GM12878 (cell line): ENCODE data around the gene CNPPD1. TPM values are rescaled to one million over a fixed set of nuclear protein-coding genes. Genes with fewer than 3 reads are reported as not detected.

Experiments
- ATAC-seq: fragments of 200-7000 bp; cut with Tn5 transposase; 3 replicates; pipeline ENCODE4 v1.9.1; 2020; ENCODE audit warnings: mild to moderate bottlenecking, moderate library complexity
- BruUV-seq: library from RNA; stranded (reverse); fragments of 400-500 nt; replicated peaks from 2 replicates; lab custom pipeline; 2021; lab: Mats Ljungman, UMichigan
- CTCF ChIA-PET: fragments of 300-600 bp; sonication (Branson Sonifier 250); formaldehyde crosslinking; extraction: SDS; loops from one replicate; lab custom pipeline; 2021; ENCODE audit warnings: inconsistent platforms; lab: Yijun Ruan, JAX
- POLR2A ChIA-PET: fragments of 350-600 bp; formaldehyde crosslinking; extraction: SDS; loops from one replicate; lab custom pipeline; 2021; ENCODE audit warnings: inconsistent platforms; lab: Charles Lee
- RAD21 ChIA-PET: fragments of 300-600 bp; sonication (Branson Sonifier 250); formaldehyde crosslinking; loops from one replicate; lab custom pipeline; 2023; ENCODE audit warnings: antibody characterized with exemption; ENCODE audit not compliant: unreplicated experiment; lab: Charles Lee
- SMC1A ChIA-PET: fragments of 300-600 bp; sonication (Branson Sonifier 250); formaldehyde crosslinking; loops from one replicate; lab custom pipeline; 2023; ENCODE audit not compliant: unreplicated experiment, uncharacterized antibody; lab: Charles Lee
- DNase-seq: peaks from one replicate; pipeline ENCODE4 v3.0.0-alpha.2; 2011; ENCODE audit warnings: low read depth, low spot score
- FAIRE-seq: peaks from 3 replicates; lab custom pipeline; 2011; peaks lifted over from hg19 to GRCh38; lab: Jason Lieb, UNC
- H2AFZ ChIP-seq: 2 replicates; pipeline ENCODE4 v1.6.0; 2011; ENCODE audit warnings: low read depth, low read length, control low read depth; ENCODE audit not compliant: control insufficient read depth
- H3K27ac ChIP-seq: 2 replicates; pipeline ENCODE4 v1.5.1; 2011; ENCODE audit warnings: control low read depth; ENCODE audit not compliant: control insufficient read depth, insufficient read depth
- H3K27me3 ChIP-seq, 2 experiments: replicated peaks in 1 of 2; 2 replicates each; pipeline versions ENCODE4 v1.6.0 to v1.6.1; 2011; ENCODE audit warnings: low read length in 1 of 2; ENCODE audit not compliant: control insufficient read depth in 2 of 2, insufficient read depth in 2 of 2
- H3K36me3 ChIP-seq, 2 experiments: 2 replicates each; pipeline ENCODE4 v1.5.1; 2011; ENCODE audit warnings: low read length in 1 of 2; ENCODE audit not compliant: control insufficient read depth in 2 of 2, insufficient read depth in 2 of 2
- H3K4me1 ChIP-seq: 2 replicates; pipeline ENCODE4 v1.6.1; 2011; ENCODE audit warnings: mild to moderate bottlenecking, low read length, moderate library complexity, mixed read lengths; ENCODE audit not compliant: control insufficient read depth, insufficient read depth
- H3K4me2 ChIP-seq: 2 replicates; pipeline ENCODE4 v1.6.0; 2011; ENCODE audit warnings: control low read depth; ENCODE audit not compliant: control insufficient read depth, insufficient read depth
- H3K4me3 ChIP-seq: fragments of 200-600 bp; sonication (generic); 2 replicates; pipeline ENCODE4 v1.5.1; 2016
- H3K79me2 ChIP-seq: 2 replicates; pipeline ENCODE4 v1.6.0; 2011; ENCODE audit warnings: low read length; ENCODE audit not compliant: control insufficient read depth, insufficient read depth
- H3K9ac ChIP-seq: 2 replicates; pipeline ENCODE4 v1.8.0; 2011; ENCODE audit warnings: low read length, control low read depth, mixed read lengths; ENCODE audit not compliant: control insufficient read depth, insufficient read depth
- H3K9me3 ChIP-seq: replicated peaks from 3 replicates; pipeline ENCODE4 v1.5.1; 2011; ENCODE audit warnings: mild to moderate bottlenecking, low read length; ENCODE audit not compliant: control insufficient read depth, insufficient read depth
- H4K20me1 ChIP-seq: 2 replicates; pipeline ENCODE4 v1.6.0; 2011; ENCODE audit not compliant: control insufficient read depth, insufficient read depth
- HDAC6 ChIP-seq: fragments of 200-600 bp; sonication (generic); IDR thresholded peaks from one replicate; pipeline ENCODE4 v1.8.0; 2017; ENCODE audit warnings: antibody characterized with exemption; ENCODE audit not compliant: unreplicated experiment
- NKRF ChIP-seq: fragments of 450-650 bp; conservative IDR thresholded peaks from 2 replicates; pipeline ENCODE4 v1.6.1; 2017; ENCODE audit warnings: mild to moderate bottlenecking, moderate library complexity
- RELA ChIP-seq: fragments of 450-650 bp; IDR thresholded peaks from 2 replicates; pipeline ENCODE4 v1.8.0; 2014; ENCODE audit warnings: borderline replicate concordance; ENCODE audit not compliant: partially characterized antibody
- SMAD1 ChIP-seq: fragments of 450-650 bp; IDR thresholded peaks from 2 replicates; pipeline ENCODE4 v1.6.1; 2018; ENCODE audit warnings: mild to moderate bottlenecking, low read depth; ENCODE audit not compliant: partially characterized antibody
- SP1 ChIP-seq: IDR thresholded peaks from one replicate; pipeline ENCODE4 v1.6.1; 2011; ENCODE audit warnings: low read depth, low read length
- STAT3 ChIP-seq: IDR thresholded peaks from 2 replicates; pipeline ENCODE4 v1.6.1; 2011; ENCODE audit warnings: low read depth, low read length, improper control_type of control experiment
- ZNF24 ChIP-seq: fragments of 450-650 bp; IDR thresholded peaks from 2 replicates; pipeline ENCODE4 v1.6.1; 2017; ENCODE audit warnings: antibody characterized with exemption, mild to moderate bottlenecking
- ZNF592 ChIP-seq: fragments of 450-650 bp; IDR thresholded peaks from 2 replicates; pipeline ENCODE4 v1.6.1; 2017; ENCODE audit warnings: mild to moderate bottlenecking, moderate library complexity
- WGBS: methylation state at CpG from one replicate; pipeline ENCODE4 v1.1.6; 2016; ENCODE audit warnings: low lambda C conversion rate; ENCODE audit not compliant: insufficient replicate concordance, insufficient coverage; ENCODE audit errors: missing lambda C conversion rate; 5-methylcytosine and 5-hydroxymethylcytosine counted together
- in situ Hi-C: fragments of 300-500 bp; cut with MboI; formaldehyde crosslinking; loops from 9 replicates; pipeline ENCODE4 v1.14.3; 2018; ENCODE audit warnings: mixed read lengths
- intact Hi-C: fragments of 100-400 bp; cut with micrococcal nuclease; formaldehyde crosslinking; loops from one replicate; pipeline ENCODE4 v1.14.2; 2022; ENCODE audit not compliant: unreplicated experiment
- polyA plus RNA-seq, 11 experiments: library from polyadenylated mRNA; depleted of rRNA in 4 of 11; unstranded in 6 of 11; stranded (reverse) in 5 of 11; fragments of >200 nt; fragmentation: Nextera tagmentation in 4 of 11; fragmentation: Illumina TruSeq in 1 of 11; extraction: Ambion mirVana in 4 of 11; extraction: Trizol in 1 of 11; gene quantifications; 1 replicate in 1 of 11; 2 replicates in 10 of 11; pipeline versions ENCODE4 v1.2.1 to v1.2.3, GENCODE V29; 2011 to 2016; ENCODE audit warnings: inconsistent platforms in 2 of 11, missing spikeins in 2 of 11, low read depth in 1 of 11
- total RNA-seq, 4 experiments: library from RNA; depleted of rRNA in 3 of 4; stranded (reverse); fragments of >200 nt in 3 of 4; fragmentation: Illumina TruSeq in 1 of 4; extraction: Trizol in 1 of 4; gene quantifications; 2 replicates each; pipeline versions ENCODE4 v1.2.1 to v1.2.3, GENCODE V29; 2013 to 2021

The CNPPD1 gene
- total and polyA plus RNA-seq, 10 of the 15 experiments (the other 5 are each of a cell fraction or from before 2014, with no cell fraction given): 12.2 to 86.6 (median 43.4) TPM

- H3K4me1 ChIP-seq: no peaks in the 10 kb centered on the region
- no peak overlapping the region for H3K9ac ChIP-seq
- DNase-seq (no peak), FAIRE-seq (no peak), ATAC-seq (no peak)
- H3K79me2 ChIP-seq: no peaks in the 10 kb centered on the region
- CTCF ChIA-PET: interaction anchor here (1.2 kb wide), 1 partner anchor 9 kb away, joined by 3 read pairs; no protein-coding TSS in a partner anchor
- intact Hi-C loops (no loop called here), in situ Hi-C loops (no loop called here)
- H3K27ac ChIP-seq: no peak overlapping the region
- no peaks in the 10 kb centered on the region for H3K27me3 ChIP-seq
- peaks cover 0 to 3% of the 10 kb centered on the region in 2 experiments; a peak in 3 of 4 replicates for H3K36me3 ChIP-seq
- 86% methylated on average over 5 of the region's 5 CpGs for WGBS
- H3K9me3 ChIP-seq: no peaks in the 10 kb centered on the region
- POLR2A ChIA-PET: no interaction called here
- no TSS peak for BruUV-seq
- peak overlapping the region; percentile 4; the same call in 1 of the 2 replicates for H2AFZ ChIP-seq
- SMC1A ChIA-PET: no interaction called here
- H3K4me2 ChIP-seq: no peak overlapping the region
- no peak overlapping the region for H3K4me3 ChIP-seq
- RAD21 ChIA-PET: no interaction called here
- TF ChIP-seq SP1: no peak
- TF ChIP-seq SMAD1: no peak
- no peak for TF ChIP-seq ZNF24
- no peaks in the 10 kb centered on the region for H4K20me1 ChIP-seq
Measured at GRCh38 chr2:219167997-219168396, 8.7 kb downstream of the CNPPD1 start.

GRCh38 chr2:219165058-219165911 is 11.4 kb downstream of the CNPPD1 start:
- Histone ChIP-seq H3K27ac (no peak overlapping the region), H3K4me2 (no peak overlapping the region), H3K79me2 (no peaks in the 10 kb centered on the region), H3K36me3 (no peaks in the 10 kb centered on the region), H3K4me1 (no peaks in the 10 kb centered on the region), H3K27me3 (no peaks in the 10 kb centered on the region), H3K9me3 (no peaks in the 10 kb centered on the region), H3K9ac (no peak overlapping the region), H2AFZ (no peak overlapping the region), H3K4me3 (no peak overlapping the region), H4K20me1 (no peaks in the 10 kb centered on the region)
- SMC1A ChIA-PET: interaction anchor here (1.4 to 3.3 kb wide), 2 partner anchors 11 to 41 kb away, joined by 3 to 13 read pairs; partner anchors contain the start of genes CNPPD1 and ZFAND2B
- CTCF ChIA-PET: interaction anchor here (0.8 to 2.6 kb wide), 6 partner anchors 10 to 135 kb away, joined by 5 to 13 read pairs (median 6); no protein-coding TSS in a partner anchor
- RAD21 ChIA-PET: no interaction called here
- 76% methylated on average over 10 of the region's 10 CpGs for WGBS
- no TSS peak for BruUV-seq
- intact Hi-C loops (no loop called here), in situ Hi-C loops (no loop called here)
- DNase-seq: no peak
- no peak for FAIRE-seq
- POLR2A ChIA-PET: interaction anchor here (1.1 kb wide), 1 partner anchor 130 kb away, joined by 4 read pairs; no protein-coding TSS in a partner anchor
- no peak for ATAC-seq
- TF ChIP-seq RELA (no peak), ZNF592 (no peak), HDAC6 (no peak), STAT3 (no peak), NKRF (no peak)
